Vagina (tissue), 2 donors: Measurements from ENCODE around the gene RNF141.

ENCODE experiments used
- POLR2A ChIP-seq, 2 donors: fragments of 450-650 bp; IDR thresholded peaks; one replicate each; pipeline ENCODE4 v1.6.1; 2017; ENCODE audit warnings: antibody characterized with exemption in 2 of 2, mild to moderate bottlenecking in 2 of 2, moderate library complexity in 2 of 2
- POLR2AphosphoS5 ChIP-seq, 2 donors: sonication (generic); formaldehyde crosslinking; IDR thresholded peaks; one replicate each; pipeline ENCODE4 v1.9.0; 2017; ENCODE audit warnings: antibody characterized with exemption in 2 of 2, mild to moderate bottlenecking in 2 of 2, low read depth in 1 of 2; ENCODE audit not compliant: insufficient read depth in 1 of 2
- TF ChIP-seq, protein P1 (sequence below), 3 experiments: fragments of 450-650 bp in 2 of 3; fragments of 200-600 bp in 1 of 3; sonication (generic) in 1 of 3; IDR thresholded peaks; one replicate each; pipeline ENCODE4 v1.5.1; 2017 to 2019; ENCODE audit warnings: antibody characterized with exemption in 3 of 3, mild to moderate bottlenecking in 2 of 3, moderate library complexity in 2 of 3

DNA sequence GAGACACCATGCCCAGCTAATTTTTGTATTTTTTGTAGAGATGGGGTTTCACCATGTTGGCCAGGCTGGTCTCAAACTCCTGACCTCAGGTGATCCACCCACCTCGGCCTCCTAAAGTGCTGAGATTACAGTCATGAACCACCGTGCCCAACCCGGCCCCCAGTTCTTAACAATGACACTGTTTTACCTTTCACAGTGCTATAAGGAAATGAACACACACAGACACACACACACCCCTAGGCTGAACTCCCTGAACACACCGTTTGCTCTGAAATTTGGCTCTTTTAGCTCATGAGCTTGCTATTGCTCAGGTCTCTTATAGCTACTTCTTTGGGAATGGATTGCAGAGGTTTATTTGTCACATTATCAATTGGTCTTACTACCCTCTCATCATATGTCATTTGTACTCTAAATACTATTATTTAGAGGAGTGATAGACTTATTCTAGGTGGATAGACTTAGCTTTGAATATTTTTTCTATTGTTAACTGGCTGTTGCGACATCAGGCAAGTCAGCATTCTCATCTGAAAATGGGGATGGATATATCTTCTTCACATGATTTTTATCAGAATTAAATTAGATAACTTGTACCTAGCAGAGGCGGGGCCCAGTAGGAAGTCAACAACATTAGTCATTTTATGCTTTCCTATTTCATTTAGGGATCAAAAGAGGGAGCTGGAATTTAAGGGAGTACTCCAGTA lies 25.4 kb upstream of the RNF141 start:
- TF ChIP-seq POLR2AphosphoS5 (IDR thresholded peaks at IDR 0.05; ENCODE audit: insufficient read depth in 1 of 2, low read depth in 1 of 2) (peak in 1 of 2 donors; percentile 34), POLR2A (IDR thresholded peaks at IDR 0.05) (no peak)
- TF ChIP-seq, protein P1, sequence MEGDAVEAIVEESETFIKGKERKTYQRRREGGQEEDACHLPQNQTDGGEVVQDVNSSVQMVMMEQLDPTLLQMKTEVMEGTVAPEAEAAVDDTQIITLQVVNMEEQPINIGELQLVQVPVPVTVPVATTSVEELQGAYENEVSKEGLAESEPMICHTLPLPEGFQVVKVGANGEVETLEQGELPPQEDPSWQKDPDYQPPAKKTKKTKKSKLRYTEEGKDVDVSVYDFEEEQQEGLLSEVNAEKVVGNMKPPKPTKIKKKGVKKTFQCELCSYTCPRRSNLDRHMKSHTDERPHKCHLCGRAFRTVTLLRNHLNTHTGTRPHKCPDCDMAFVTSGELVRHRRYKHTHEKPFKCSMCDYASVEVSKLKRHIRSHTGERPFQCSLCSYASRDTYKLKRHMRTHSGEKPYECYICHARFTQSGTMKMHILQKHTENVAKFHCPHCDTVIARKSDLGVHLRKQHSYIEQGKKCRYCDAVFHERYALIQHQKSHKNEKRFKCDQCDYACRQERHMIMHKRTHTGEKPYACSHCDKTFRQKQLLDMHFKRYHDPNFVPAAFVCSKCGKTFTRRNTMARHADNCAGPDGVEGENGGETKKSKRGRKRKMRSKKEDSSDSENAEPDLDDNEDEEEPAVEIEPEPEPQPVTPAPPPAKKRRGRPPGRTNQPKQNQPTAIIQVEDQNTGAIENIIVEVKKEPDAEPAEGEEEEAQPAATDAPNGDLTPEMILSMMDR (IDR thresholded peaks at IDR 0.05): no peak
